Coronary artery (tissue), 2 donors: Measurements from ENCODE around the gene ARFIP1.
A peak's percentile ranks its signal among the peaks of the same experiment; 100 is the strongest.

Experiments used
- DNase-seq: peaks from one replicate; pipeline ENCODE4 v3.0.0-alpha.2; 2017; ENCODE audit warnings: low spot score
- H3K27ac ChIP-seq, 2 donors: fragments of 200-600 bp; sonication (generic); one replicate each; pipeline ENCODE4 v1.5.1; 2016 to 2019
- H3K4me3 ChIP-seq: fragments of 200-600 bp; sonication (generic); 2 replicates; pipeline ENCODE4 v1.5.1; 2016; ENCODE audit warnings: mild to moderate bottlenecking, moderate library complexity
- TF ChIP-seq, protein P1 (sequence below): fragments of 200-600 bp; sonication (generic); IDR thresholded peaks from one replicate; pipeline ENCODE4 v1.5.1; 2019; ENCODE audit warnings: antibody characterized with exemption

Gene ARFIP1

DNA sequence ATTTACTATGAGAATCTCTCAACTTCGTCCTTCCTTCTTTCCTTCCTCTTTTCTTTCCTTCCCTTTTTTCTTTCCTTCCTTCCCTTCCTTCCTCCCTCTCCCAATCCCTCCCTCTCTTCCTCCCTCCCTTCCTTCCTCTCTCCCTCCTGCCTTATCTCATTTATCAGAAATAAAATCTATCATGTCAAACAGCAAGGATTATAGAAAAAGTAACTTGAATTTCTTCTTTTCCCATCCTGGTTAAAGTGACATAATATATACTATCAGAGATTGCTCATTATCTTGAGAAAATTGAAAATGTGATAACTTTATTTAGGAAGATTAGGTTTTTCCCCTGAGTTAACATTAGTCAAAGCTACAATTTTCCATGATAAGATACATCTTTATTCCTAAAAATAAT is 5.8 kb upstream of the ARFIP1 start:
- DNase-seq: no peak

GRCh38 chr4:152776352-152776751 is 3.4 kb upstream of the ARFIP1 start:
- no peak for DNase-seq
- TF ChIP-seq, protein P1, sequence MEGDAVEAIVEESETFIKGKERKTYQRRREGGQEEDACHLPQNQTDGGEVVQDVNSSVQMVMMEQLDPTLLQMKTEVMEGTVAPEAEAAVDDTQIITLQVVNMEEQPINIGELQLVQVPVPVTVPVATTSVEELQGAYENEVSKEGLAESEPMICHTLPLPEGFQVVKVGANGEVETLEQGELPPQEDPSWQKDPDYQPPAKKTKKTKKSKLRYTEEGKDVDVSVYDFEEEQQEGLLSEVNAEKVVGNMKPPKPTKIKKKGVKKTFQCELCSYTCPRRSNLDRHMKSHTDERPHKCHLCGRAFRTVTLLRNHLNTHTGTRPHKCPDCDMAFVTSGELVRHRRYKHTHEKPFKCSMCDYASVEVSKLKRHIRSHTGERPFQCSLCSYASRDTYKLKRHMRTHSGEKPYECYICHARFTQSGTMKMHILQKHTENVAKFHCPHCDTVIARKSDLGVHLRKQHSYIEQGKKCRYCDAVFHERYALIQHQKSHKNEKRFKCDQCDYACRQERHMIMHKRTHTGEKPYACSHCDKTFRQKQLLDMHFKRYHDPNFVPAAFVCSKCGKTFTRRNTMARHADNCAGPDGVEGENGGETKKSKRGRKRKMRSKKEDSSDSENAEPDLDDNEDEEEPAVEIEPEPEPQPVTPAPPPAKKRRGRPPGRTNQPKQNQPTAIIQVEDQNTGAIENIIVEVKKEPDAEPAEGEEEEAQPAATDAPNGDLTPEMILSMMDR: no peak
- no peak overlapping the region for H3K4me3 ChIP-seq
- H3K27ac ChIP-seq: no peak overlapping the region

More for the DNA sequence above, 5.8 kb upstream of the ARFIP1 start:
- Histone ChIP-seq H3K27ac (no peak overlapping the region), H3K4me3 (no peak overlapping the region)
- TF ChIP-seq, protein P1: no peak

DNA sequence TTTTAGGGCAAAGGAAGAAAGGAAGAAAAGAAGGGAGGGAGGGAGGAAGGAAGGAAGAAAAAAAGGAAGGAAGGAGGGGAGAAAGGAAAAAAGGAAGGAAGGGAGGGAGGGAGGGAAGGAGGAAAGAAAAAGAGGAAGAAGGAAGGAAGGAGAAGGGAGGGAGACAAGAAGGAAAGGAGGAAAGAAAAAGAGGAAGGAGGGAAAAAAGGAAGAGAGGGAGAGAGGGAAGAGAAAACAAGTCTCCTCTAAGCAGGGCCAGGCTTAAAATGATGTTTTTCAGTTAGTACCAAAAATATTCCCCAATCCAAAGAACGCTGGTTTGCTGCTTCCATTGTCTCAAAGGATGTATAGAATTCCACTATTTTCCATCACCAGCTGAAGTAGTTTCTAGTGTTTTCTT is 2.3 kb upstream of the ARFIP1 start:
- TF ChIP-seq, protein P1: no peak
- no peak overlapping the region for H3K27ac ChIP-seq
- no peak for DNase-seq
- no peak overlapping the region for H3K4me3 ChIP-seq

DNA sequence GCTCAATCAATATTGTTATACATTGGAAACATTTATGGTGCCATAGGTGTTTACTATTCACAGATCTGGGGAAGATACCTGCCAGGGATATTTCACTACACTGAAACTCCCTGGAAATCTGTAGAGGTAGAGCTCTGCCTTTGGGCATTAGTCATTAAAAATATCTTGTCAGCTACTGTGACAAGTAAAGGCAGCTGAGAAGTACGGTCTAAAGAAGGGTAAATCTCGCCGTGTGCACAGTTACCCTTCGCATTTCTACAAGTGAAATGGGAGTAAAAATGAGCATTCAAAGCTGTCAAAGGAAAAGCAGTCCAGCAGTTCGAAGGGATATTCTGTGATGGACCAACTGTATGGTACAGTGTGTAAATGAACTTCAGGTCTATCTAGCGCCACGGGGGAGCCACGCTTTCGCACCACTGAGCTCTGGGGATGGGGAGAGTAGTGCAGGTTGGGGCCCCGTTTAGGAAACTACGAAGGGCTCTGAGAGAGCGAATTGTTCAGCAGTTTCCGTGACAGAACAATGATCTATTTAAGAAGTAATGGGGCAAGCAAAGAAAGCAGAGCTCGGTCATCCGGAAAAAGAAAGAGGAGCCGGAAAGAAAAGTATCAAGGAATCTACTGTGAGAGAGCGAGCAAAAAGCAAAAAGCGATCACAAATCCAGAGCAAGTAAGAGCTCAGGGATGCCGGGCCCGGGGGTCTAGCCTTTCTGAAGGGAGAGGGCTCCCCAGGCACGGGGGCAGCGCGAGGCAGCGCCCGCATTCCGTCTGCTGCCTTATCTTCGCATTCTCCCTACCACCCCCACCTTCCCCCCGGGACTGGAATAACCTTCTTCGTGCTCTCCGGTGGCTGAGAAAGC is 870 bp upstream of the ARFIP1 start:
- H3K4me3 ChIP-seq: peak overlapping the region; percentile 98
- TF ChIP-seq, protein P1: no peak

GRCh38 chr4:152780267-152780778 is 569 bp downstream of the ARFIP1 start:
- Histone ChIP-seq H3K4me3 (peak overlapping the region; percentile 98), H3K27ac (peak overlapping the region; percentile 81 to 94)
- TF ChIP-seq, protein P1: no peak
- no peak for DNase-seq

More for the DNA sequence above, 870 bp upstream of the ARFIP1 start:
- H3K27ac ChIP-seq: peak overlapping the region; percentile 81 to 94
- DNase-seq: no peak

- DNase-seq: no peak
- Histone ChIP-seq H3K27ac (no peak overlapping the region), H3K4me3 (no peak overlapping the region)
- TF ChIP-seq, protein P1: peak; percentile 9
Observed at GRCh38 chr4:152784490-152785350, 5.0 kb downstream of the ARFIP1 start.
